Measurements from ENCODE around the gene PGP.

Gene PGP

GRCh38 chr16:2237102-2237482 lies 22.5 kb upstream of the PGP start:
- no peak for DNase-seq

- DNase-seq = peak; percentile 70
These were observed 21.9 kb upstream of the PGP start, which contains the start of gene DNASE1L2 for GRCh38 chr16:2236337-2237101. DNASE1L2 (plus strand) TSS chr16:2236444; CDS start chr16:2236817, 373 bp downstream.

- no peak for DNase-seq
These were observed 21.2 kb upstream of the PGP start for GRCh38 chr16:2235695-2236336.

- DNase-seq = no peak
These were observed 20.6 kb upstream of the PGP start for GRCh38 chr16:2235234-2235651.

- DNase-seq = no peak
These were observed 20.2 kb upstream of the PGP start for GRCh38 chr16:2234813-2235170.

GRCh38 chr16:2233872-2234812 lies 19.5 kb upstream of the PGP start:
- no peak for DNase-seq

GRCh38 chr16:2233046-2233775 lies 18.6 kb upstream of the PGP start:
- DNase-seq = no peak

- no peak for DNase-seq
These were observed 17.7 kb upstream of the PGP start for GRCh38 chr16:2232094-2232990.

GRCh38 chr16:2231016-2231931 lies 16.6 kb upstream of the PGP start:
- DNase-seq = no peak

GRCh38 chr16:2230376-2230775 lies 15.7 kb upstream of the PGP start:
- no peak for DNase-seq

- no peak for DNase-seq
These were observed 15.1 kb upstream of the PGP start for GRCh38 chr16:2229632-2230250.

GRCh38 chr16:2229091-2229490 lies 14.5 kb upstream of the PGP start:
- DNase-seq = no peak

GRCh38 chr16:2228161-2228824 lies 13.7 kb upstream of the PGP start:
- no peak for DNase-seq

- DNase-seq = no peak
These were observed 12.3 kb upstream of the PGP start for GRCh38 chr16:2226918-2227317.

- DNase-seq = no peak
These were observed 11.7 kb upstream of the PGP start for GRCh38 chr16:2226245-2226793.

GRCh38 chr16:2223942-2224486 lies 9.4 kb upstream of the PGP start:
- no peak for DNase-seq

GRCh38 chr16:2223221-2223941 lies 8.7 kb upstream of the PGP start, which contains the start of gene E4F1:
E4F1 (plus strand) TSS chr16:2223591; CDS start chr16:2223614, 23 bp downstream.
- peak; percentile 96 for DNase-seq

- no peak for DNase-seq
These were observed 1.7 kb upstream of the PGP start for GRCh38 chr16:2216330-2216729.
